Body of pancreas (tissue), 4 donors: ENCODE measurements around the gene SNX25.

Experiments
- CTCF ChIP-seq, 7 experiments: fragments of 450-650 bp in 4 of 7; fragments of 200-600 bp in 3 of 7; sonication (generic) in 3 of 7; IDR thresholded peaks; one replicate each; pipeline ENCODE4 v1.5.1; 2016 to 2019; ENCODE audit warnings: antibody characterized with exemption in 7 of 7
- POLR2A ChIP-seq, 3 donors: fragments of 450-650 bp; IDR thresholded peaks; one replicate each; pipeline ENCODE4 v1.6.1; 2016; ENCODE audit warnings: antibody characterized with exemption in 3 of 3, mild to moderate bottlenecking in 2 of 3

DNA sequence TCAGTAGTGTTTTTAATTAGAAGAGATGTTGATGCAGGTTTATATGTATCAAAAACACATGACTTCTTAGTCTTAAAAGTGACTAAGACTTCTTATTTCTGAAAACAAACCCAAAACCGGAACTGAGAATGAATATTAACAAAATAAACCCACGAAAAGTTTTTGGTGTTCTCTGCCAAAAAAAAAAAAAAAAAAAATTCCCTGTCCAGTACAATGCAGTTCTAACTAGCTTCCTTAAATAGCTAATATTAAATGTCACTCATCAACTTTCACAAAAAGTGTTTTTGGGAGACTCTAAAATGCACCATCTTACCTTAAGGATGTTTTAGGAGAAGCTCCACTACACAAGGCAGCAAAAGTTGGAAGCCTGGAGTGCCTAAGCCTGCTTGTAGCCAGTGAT, 189.2 kb downstream of the SNX25 start:
- TF ChIP-seq CTCF (IDR thresholded peaks at IDR 0.05) (no peak), POLR2A (IDR thresholded peaks at IDR 0.05) (no peak)
